Right ventricle myocardium inferior (tissue), 1 donor: ENCODE results near the gene HYOU1. TPM values are rescaled to one million over a fixed set of nuclear protein-coding genes. Genes with fewer than 3 reads are reported as not detected.

Experiments used
- ATAC-seq: fragments of 200-7000 bp; cut with Tn5 transposase; one replicate; pipeline ENCODE4 v1.9.1; 2020; ENCODE audit warnings: mild to moderate bottlenecking, moderate library complexity
- DNase-seq: peaks from one replicate; pipeline ENCODE4 v3.0.0; 2021; ENCODE audit errors: missing footprints
- intact Hi-C: fragments of 100-400 bp; cut with DNase I; formaldehyde crosslinking; loops from one replicate; pipeline ENCODE4 v1.11.0; 2022
- microRNA-seq: library from miRNA; unstranded; fragments of <30 nt; microRNA quantifications from one replicate; pipeline ENCODE4 v1.2.0, GENCODE V29; 2020
- total RNA-seq: library from RNA; stranded (reverse); fragmentation: NEBNext Ultra II Directional; extraction: Animal tissue kit (Norgen Biotek cat#: 25700); gene quantifications from one replicate; pipeline ENCODE4 v1.2.1, GENCODE V29; 2021
- donor health status: DM: no; HTN: yes; CAD: no; lungs with severe emphysema.

Gene HYOU1
- total RNA-seq, 1 donor from 2014 or later = 78.3 TPM

GRCh38 chr11:119006656-119007055, 50.3 kb downstream of the HYOU1 start:
- intact Hi-C loops = no loop called here
- no peak for ATAC-seq
- DNase-seq = no peak

- DNase-seq (no peak), ATAC-seq (no peak)
- intact Hi-C loops = no loop called here
These were observed 56.1 kb downstream of the HYOU1 start for GRCh38 chr11:119000906-119001305.

- intact Hi-C loops = no loop called here
- DNase-seq = no peak
- no peak for ATAC-seq
These were observed 58.2 kb downstream of the HYOU1 start for GRCh38 chr11:118998822-118999221.

GRCh38 chr11:118998388-118998717, 58.7 kb downstream of the HYOU1 start:
- ATAC-seq = peak; percentile 5
- intact Hi-C loops = no loop called here
- DNase-seq = no peak

- intact Hi-C loops = no loop called here
- ATAC-seq = peak; percentile 100
- DNase-seq = peak; percentile 98
These were observed 59.2 kb downstream of the HYOU1 start, which contains the start of gene CENATAC for GRCh38 chr11:118997627-118998387. CENATAC (plus strand) TSS chr11:118998138; CDS start chr11:118998198, 60 bp downstream.

- intact Hi-C loops = no loop called here
- DNase-seq (no peak), ATAC-seq (peak; percentile 18)
These were observed 59.9 kb downstream of the HYOU1 start for GRCh38 chr11:118996926-118997626.

Small RNA genes within 50 kb of the gene (microRNA-seq; reads per million reads assigned to microRNA genes)
- not detected for gene MIR3656

Other genes with a start within 250 kb of the HYOU1 start
- gene CXCR5, start 173.3 kb downstream of the HYOU1 start, total RNA-seq = not detected
- gene BCL9L, start 131.3 kb downstream of the HYOU1 start, total RNA-seq = 44.5 TPM
- gene UPK2, start 100.9 kb downstream of the HYOU1 start, total RNA-seq = not detected
- not detected for gene FOXR1, start 85.4 kb downstream of the HYOU1 start, total RNA-seq
- 9.1 TPM for gene CENATAC, start 59.1 kb downstream of the HYOU1 start, total RNA-seq
- 876 TPM for gene RPS25, start 38.9 kb downstream of the HYOU1 start, total RNA-seq
- 29.6 TPM for gene TRAPPC4, start 38.4 kb downstream of the HYOU1 start, total RNA-seq
- 7.2 TPM for gene SLC37A4, start 26.3 kb downstream of the HYOU1 start, total RNA-seq
- 19.3 TPM for gene VPS11, start 10.6 kb upstream of the HYOU1 start, total RNA-seq
- 22.8 TPM for gene HMBS, start 27.7 kb upstream of the HYOU1 start, total RNA-seq
- gene DPAGT1, start 44.6 kb upstream of the HYOU1 start, total RNA-seq = 21.1 TPM
- gene C2CD2L, start 50.1 kb upstream of the HYOU1 start, total RNA-seq = 11.8 TPM
- gene HINFP, start 64.4 kb upstream of the HYOU1 start, total RNA-seq = 13.0 TPM
- gene ABCG4, start 91.8 kb upstream of the HYOU1 start, total RNA-seq = 1.3 TPM
- gene NLRX1, start 111.5 kb upstream of the HYOU1 start, total RNA-seq = 32.4 TPM
- gene NHERF4, start 128.3 kb upstream of the HYOU1 start, total RNA-seq = not detected
- 7.1 TPM for gene CBL, start 149.1 kb upstream of the HYOU1 start, total RNA-seq